Choroid plexus epithelial cell (primary cell): Measurements from ENCODE around the gene ALG8.
"Not testable (repeated sequence)": the region's sequence is repeated elsewhere in the genome, so short reads cannot be mapped to it uniquely, and the experiment has no call there.

Experiments used
- DNase-seq: peaks from one replicate; pipeline ENCODE4 v3.0.0-alpha.2; 2010; ENCODE audit warnings: low read depth
- H3K4me3 ChIP-seq: 2 replicates; pipeline ENCODE4 v1.5.1; 2011; ENCODE audit warnings: low read depth, mild to moderate bottlenecking, control low read depth, low read length, moderate library complexity
- TF ChIP-seq, protein P1 (sequence below): conservative IDR thresholded peaks from 2 replicates; pipeline ENCODE4 v1.5.1; 2011; ENCODE audit warnings: low read depth, mild to moderate bottlenecking, control low read depth, inconsistent platforms, low read length, moderate library complexity

The ALG8 gene

DNA sequence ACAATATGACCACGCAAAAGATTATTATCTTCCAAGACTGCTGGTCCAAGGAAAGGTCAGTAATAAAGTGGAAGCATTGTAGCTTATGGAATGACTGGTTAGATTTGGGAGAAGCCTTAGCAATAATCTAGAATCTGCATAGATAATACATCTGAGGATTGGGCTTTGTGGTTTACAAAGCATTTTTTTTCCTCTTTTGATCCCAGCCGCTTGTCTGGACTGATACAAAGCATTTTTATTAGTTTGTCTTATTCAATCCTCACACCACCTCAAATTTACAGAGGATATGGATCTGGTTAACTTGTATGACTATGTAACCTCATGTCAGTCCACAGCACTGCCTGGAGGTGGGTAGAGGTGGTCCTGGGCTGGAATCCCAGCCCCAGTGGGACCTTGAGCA is 76.8 kb downstream of the ALG8 start:
- TF ChIP-seq, protein P1, sequence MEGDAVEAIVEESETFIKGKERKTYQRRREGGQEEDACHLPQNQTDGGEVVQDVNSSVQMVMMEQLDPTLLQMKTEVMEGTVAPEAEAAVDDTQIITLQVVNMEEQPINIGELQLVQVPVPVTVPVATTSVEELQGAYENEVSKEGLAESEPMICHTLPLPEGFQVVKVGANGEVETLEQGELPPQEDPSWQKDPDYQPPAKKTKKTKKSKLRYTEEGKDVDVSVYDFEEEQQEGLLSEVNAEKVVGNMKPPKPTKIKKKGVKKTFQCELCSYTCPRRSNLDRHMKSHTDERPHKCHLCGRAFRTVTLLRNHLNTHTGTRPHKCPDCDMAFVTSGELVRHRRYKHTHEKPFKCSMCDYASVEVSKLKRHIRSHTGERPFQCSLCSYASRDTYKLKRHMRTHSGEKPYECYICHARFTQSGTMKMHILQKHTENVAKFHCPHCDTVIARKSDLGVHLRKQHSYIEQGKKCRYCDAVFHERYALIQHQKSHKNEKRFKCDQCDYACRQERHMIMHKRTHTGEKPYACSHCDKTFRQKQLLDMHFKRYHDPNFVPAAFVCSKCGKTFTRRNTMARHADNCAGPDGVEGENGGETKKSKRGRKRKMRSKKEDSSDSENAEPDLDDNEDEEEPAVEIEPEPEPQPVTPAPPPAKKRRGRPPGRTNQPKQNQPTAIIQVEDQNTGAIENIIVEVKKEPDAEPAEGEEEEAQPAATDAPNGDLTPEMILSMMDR = no peak
- no peak for DNase-seq

DNA sequence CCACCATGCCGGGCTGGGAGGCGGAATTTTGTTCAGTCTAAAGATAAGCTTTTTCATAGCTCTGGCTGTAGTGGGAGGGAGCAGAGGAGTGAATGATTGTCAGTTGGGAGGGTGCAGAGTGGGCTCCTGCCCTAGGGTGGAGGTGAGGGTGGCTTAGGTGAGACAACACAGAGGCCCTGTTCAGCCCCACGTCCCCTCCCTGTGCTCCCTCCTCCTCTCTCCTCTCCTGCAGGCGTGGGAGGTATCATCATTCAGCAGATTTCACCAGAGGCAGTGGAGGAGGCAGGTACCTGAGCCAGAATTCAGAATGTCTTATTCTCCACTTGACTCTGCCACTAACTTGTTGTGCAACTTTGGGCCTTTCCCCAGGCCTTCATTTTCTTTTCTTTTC is 77.5 kb downstream of the ALG8 start:
- H3K4me3 ChIP-seq = no peak overlapping the region
- TF ChIP-seq, protein P1 = no peak
- DNase-seq = no peak

More for the DNA sequence above, 76.8 kb downstream of the ALG8 start:
- no peak overlapping the region for H3K4me3 ChIP-seq

DNA sequence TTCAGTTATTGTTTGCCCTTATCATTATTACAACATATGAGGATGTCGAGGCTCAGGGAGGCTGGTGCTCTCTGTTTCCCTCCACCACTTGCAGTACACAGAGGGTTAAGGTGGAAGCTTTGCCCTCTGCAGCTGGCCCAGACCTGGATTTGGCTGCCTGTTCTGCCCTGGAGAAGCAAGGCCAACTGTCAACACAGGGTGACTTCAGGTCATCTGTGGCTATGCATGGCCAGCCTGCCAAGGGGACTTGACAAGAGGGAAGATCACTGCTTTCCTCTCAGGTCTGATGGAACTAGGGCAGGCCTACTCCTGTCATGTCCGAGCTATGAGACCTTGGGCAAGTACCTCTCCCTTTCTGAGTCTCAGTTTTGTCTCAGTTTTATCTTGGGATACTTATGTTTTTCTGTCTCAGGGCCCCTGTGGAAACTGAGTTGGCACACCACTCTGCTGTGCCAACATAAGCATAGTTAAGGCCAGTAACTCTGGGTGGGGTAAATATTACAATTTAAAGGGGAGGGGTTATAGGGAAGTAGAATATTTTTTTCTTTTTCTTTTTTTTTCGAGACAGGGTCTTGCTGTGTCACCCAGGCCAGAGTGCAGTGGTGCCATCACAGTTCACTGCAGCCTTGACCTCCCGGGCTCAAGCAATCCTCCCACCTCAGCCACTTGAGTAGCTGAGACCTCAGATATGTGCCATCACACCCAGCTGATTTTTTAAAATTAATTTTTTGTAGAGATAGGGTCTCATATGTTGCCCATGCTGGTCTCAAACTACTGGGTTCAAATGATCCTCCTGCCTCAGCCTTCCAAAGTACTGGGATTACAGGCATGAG is 78.1 kb downstream of the ALG8 start:
- no peak overlapping the region for H3K4me3 ChIP-seq
- no peak for DNase-seq
- TF ChIP-seq, protein P1 = no peak

DNA sequence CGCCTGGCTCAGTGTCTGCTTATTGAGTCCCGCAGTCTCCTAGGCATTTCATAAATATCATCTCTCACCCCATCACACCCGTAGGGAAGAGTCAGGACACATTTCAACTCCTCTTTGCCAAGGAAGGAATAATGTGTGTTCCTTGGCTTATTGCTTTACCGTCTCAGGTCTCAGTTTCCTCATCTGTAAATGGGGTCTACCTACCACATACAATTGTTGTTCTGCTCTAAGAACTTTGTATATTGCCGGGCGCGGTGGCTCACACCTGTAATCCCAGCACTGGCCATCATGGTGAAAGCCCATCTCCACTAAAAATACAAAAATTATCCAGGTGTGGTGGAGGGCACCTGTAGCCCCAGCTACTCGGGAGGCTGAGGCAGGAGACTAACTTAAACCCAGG is 78.9 kb downstream of the ALG8 start:
- no peak for DNase-seq
- H3K4me3 ChIP-seq = no peak overlapping the region
- TF ChIP-seq, protein P1 = no peak

DNA sequence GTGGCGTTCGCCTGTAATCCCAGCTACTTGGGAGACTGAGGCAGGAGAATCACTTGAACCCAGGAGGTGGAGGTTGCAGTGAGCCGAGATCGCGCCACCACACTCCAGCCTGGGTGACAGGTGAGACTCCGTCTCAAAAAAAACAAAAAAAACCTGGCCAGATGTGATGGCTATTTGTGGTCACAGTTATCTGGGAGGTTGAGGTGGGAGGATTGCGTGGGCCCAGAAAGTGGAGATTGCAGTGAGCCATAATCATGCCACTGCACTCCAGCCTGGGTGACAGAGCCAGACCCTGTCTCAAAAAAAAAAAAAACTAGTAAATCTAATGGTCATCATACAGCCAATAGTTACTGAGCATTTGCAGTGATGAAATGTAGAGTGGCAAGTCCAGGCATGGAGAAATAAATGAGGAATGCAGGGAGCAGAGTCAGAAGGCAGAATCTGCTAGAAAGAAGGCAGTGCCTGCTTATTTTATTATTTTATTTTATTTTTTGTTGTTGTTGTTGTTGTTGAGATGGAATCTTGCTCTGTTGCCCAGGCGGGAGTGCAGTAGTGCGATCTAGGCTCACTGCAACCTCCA is 79.6 kb downstream of the ALG8 start:
- DNase-seq, H3K4me3 ChIP-seq: not testable (repeated sequence)

DNA sequence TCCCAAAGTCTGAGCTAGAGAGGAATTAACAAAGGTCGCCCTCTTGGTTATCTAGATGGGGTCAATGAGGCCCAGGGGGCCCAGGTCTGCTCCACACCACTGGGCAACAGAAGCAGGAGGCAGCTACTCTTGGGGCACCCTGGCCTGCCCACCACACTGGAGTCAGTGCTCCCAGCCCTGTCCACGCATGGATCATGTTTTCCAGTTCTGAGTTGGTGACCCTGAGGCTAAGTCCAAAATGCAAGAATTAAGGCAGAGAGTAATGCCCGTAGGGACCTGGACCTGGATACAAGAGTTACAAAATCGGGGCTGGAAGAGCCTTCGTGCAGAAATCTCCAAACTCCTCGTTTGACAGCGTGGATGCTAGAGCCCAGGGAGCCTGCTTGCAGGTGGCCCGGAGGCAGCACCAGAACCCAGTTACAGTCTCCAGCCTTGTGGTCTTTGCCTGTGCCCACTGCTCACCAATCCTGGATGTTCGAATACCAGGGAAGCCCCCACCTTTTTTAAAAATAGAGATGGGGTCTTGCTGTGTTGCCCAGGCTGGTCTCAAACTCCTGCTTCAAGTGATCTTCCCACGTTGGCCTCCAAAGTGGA is 81.9 kb downstream of the ALG8 start:
- TF ChIP-seq, protein P1 = no peak
- H3K4me3 ChIP-seq = no peak overlapping the region
- no peak for DNase-seq

DNA sequence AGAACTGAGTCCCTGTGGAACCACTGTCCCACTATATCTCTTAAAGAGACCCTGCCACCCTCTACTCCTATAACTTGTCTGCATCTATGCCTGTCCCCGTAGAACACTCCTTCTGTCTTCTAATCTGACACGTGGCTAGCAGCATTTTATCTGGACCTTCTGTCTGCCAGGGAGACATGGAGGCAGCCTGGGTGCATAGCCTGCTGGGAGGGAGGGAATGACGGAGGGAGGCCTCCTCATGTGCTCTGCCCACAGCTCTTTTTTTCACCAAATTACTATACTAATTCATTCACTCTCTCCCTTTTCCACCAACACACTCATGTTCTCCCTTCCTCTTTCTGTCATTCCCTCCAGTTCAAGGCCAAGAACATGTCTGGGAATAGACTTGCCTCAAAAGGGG is 83.3 kb downstream of the ALG8 start:
- no peak overlapping the region for H3K4me3 ChIP-seq
- no peak for DNase-seq
- TF ChIP-seq, protein P1 = no peak
